IMR-90 (cell line): ENCODE data around the gene GPR183. TPM values are rescaled to one million over a fixed set of nuclear protein-coding genes. Genes with fewer than 3 reads are reported as not detected.
A peak's percentile ranks its signal among the peaks of the same experiment; 100 is the strongest.

ENCODE experiments used
- ATAC-seq: fragments of 200-7000 bp; cut with Tn5 transposase; 2 replicates; pipeline ENCODE4 v1.9.1; 2020; ENCODE audit warnings: low read depth, mild to moderate bottlenecking, moderate library complexity
- BruUV-seq: library from RNA; stranded (reverse); fragments of 400-500 nt; replicated peaks from 2 replicates; lab custom pipeline; 2021; lab: Mats Ljungman, UMichigan
- CTCF ChIA-PET: fragments of 300-600 bp; formaldehyde crosslinking; extraction: SDS; loops from one replicate; lab custom pipeline; 2021; ENCODE audit warnings: antibody characterized with exemption; lab: Yijun Ruan, JAX
- POLR2A ChIA-PET: fragments of 300-600 bp; sonication (Branson Sonifier 250); formaldehyde crosslinking; loops from one replicate; lab custom pipeline; 2022; ENCODE audit warnings: antibody characterized with exemption; ENCODE audit not compliant: unreplicated experiment; lab: Charles Lee
- DNase-seq: peaks from one replicate; pipeline ENCODE4 v3.0.0; 2013
- H2AFZ ChIP-seq: replicated peaks from 2 replicates; pipeline ENCODE3; 2013; ENCODE audit warnings: low read length, mild to moderate bottlenecking; ENCODE audit not compliant: poor library complexity
- H2AK5ac ChIP-seq: 2 replicates; pipeline ENCODE4 v1.6.1; 2013; ENCODE audit warnings: low read depth, low read length, inconsistent platforms
- H2AK9ac ChIP-seq: replicated peaks from 2 replicates; pipeline ENCODE3; 2013; ENCODE audit warnings: mild to moderate bottlenecking, low read depth, low read length, moderate library complexity; ENCODE audit not compliant: poor library complexity
- H2BK120ac ChIP-seq: 2 replicates; pipeline ENCODE4 v1.6.1; 2013; ENCODE audit warnings: low read depth, low read length, inconsistent platforms
- H2BK15ac ChIP-seq: 3 replicates; pipeline ENCODE4 v1.6.1; 2013; ENCODE audit warnings: low read depth, low read length, inconsistent platforms
- H2BK20ac ChIP-seq: 2 replicates; pipeline ENCODE4 v1.6.1; 2013; ENCODE audit warnings: low read depth, mild to moderate bottlenecking, inconsistent platforms, low read length, moderate library complexity
- H2BK5ac ChIP-seq: 2 replicates; pipeline ENCODE4 v1.6.1; 2013; ENCODE audit warnings: mild to moderate bottlenecking, low read depth, low read length, inconsistent platforms; ENCODE audit not compliant: poor library complexity, severe bottlenecking
- H3K14ac ChIP-seq: replicated peaks from 2 replicates; pipeline ENCODE4 v1.6.1; 2013; ENCODE audit warnings: low read depth, low read length, inconsistent platforms
- H3K18ac ChIP-seq: 2 replicates; pipeline ENCODE4 v1.6.1; 2013; ENCODE audit warnings: low read depth, low read length, control low read depth
- H3K23ac ChIP-seq: 2 replicates; pipeline ENCODE4 v1.6.1; 2013; ENCODE audit warnings: low read depth, low read length, inconsistent platforms
- H3K27ac ChIP-seq: 2 replicates; pipeline ENCODE4 v1.5.1; 2013; ENCODE audit warnings: mild to moderate bottlenecking, control low read depth, low read length; ENCODE audit not compliant: insufficient read depth
- H3K27me3 ChIP-seq: 2 replicates; pipeline ENCODE4 v1.6.1; 2013; ENCODE audit warnings: low read length; ENCODE audit not compliant: control insufficient read depth, insufficient read depth
- H3K36me3 ChIP-seq: 2 replicates; pipeline ENCODE4 v1.6.1; 2013; ENCODE audit warnings: low read length, mixed read lengths; ENCODE audit not compliant: control insufficient read depth, insufficient read depth
- H3K4ac ChIP-seq: 2 replicates; pipeline ENCODE4 v1.6.1; 2013; ENCODE audit warnings: low read depth, low read length, inconsistent platforms
- H3K4me1 ChIP-seq: 2 replicates; pipeline ENCODE4 v1.6.1; 2013; ENCODE audit warnings: low read length, mixed read lengths; ENCODE audit not compliant: control insufficient read depth, insufficient read depth
- H3K4me2 ChIP-seq: 2 replicates; pipeline ENCODE4 v1.6.1; 2013; ENCODE audit warnings: low read depth, mild to moderate bottlenecking, control low read depth, low read length, moderate library complexity
- H3K4me3 ChIP-seq: 2 replicates; pipeline ENCODE4 v1.5.1; 2013; ENCODE audit warnings: low read depth, mild to moderate bottlenecking, control low read depth, low read length, moderate library complexity; ENCODE audit not compliant: insufficient read depth
- H3K56ac ChIP-seq: 2 replicates; pipeline ENCODE4 v1.6.1; 2013; ENCODE audit warnings: low read length, inconsistent platforms; ENCODE audit not compliant: insufficient read depth; ENCODE audit errors: extremely low read depth
- H3K79me1 ChIP-seq, 2 experiments: 2 replicates each; pipeline ENCODE4 v1.6.1; 2013; ENCODE audit warnings: low read length in 2 of 2, inconsistent platforms in 1 of 2, low read depth in 1 of 2
- H3K9ac ChIP-seq: 2 replicates; pipeline ENCODE4 v1.6.1; 2013; ENCODE audit warnings: low read depth, low read length, control low read depth
- H3K9me1 ChIP-seq: 2 replicates; pipeline ENCODE4 v1.6.1; 2013; ENCODE audit warnings: low read length, inconsistent platforms; ENCODE audit not compliant: insufficient read depth
- H3K9me3 ChIP-seq: 2 replicates; pipeline ENCODE4 v1.6.1; 2013; ENCODE audit warnings: low read length; ENCODE audit not compliant: control insufficient read depth, insufficient read depth
- H4K20me1 ChIP-seq: 2 replicates; pipeline ENCODE4 v1.6.1; 2013; ENCODE audit warnings: low read length, inconsistent platforms; ENCODE audit not compliant: insufficient read depth
- H4K5ac ChIP-seq: 2 replicates; pipeline ENCODE4 v1.6.1; 2013; ENCODE audit warnings: mild to moderate bottlenecking, low read depth, low read length, control low read depth
- H4K8ac ChIP-seq, 2 experiments: 2 replicates each; pipeline ENCODE4 v1.6.1; 2013; ENCODE audit warnings: low read depth in 2 of 2, low read length in 2 of 2, control low read depth in 1 of 2, inconsistent platforms in 1 of 2
- H4K91ac ChIP-seq: 2 replicates; pipeline ENCODE4 v1.6.1; 2013; ENCODE audit warnings: low read depth, low read length, inconsistent platforms; ENCODE audit not compliant: insufficient read depth
- BHLHE40 ChIP-seq: fragments of 150-350 bp; IDR thresholded peaks from 2 replicates; pipeline ENCODE4 v1.6.1; 2016; ENCODE audit warnings: mild to moderate bottlenecking, low read depth, low read length
- CEBPB ChIP-seq: IDR thresholded peaks from 2 replicates; pipeline ENCODE4 v1.6.1; 2012; ENCODE audit warnings: low read depth, low read length, improper control_type of control experiment
- CHD1 ChIP-seq: IDR thresholded peaks from 2 replicates; pipeline ENCODE4 v1.6.1; 2012; ENCODE audit warnings: low read depth, low read length, improper control_type of control experiment
- FOS ChIP-seq: fragments of 150-350 bp; IDR thresholded peaks from 2 replicates; pipeline ENCODE4 v1.6.1; 2016; ENCODE audit warnings: low read depth, low read length
- MAFK ChIP-seq: IDR thresholded peaks from 2 replicates; pipeline ENCODE4 v1.6.1; 2012; ENCODE audit warnings: low read depth, low read length, improper control_type of control experiment
- MAZ ChIP-seq: IDR thresholded peaks from 2 replicates; pipeline ENCODE4 v1.6.1; 2012; ENCODE audit warnings: low read depth, mild to moderate bottlenecking, low read length, improper control_type of control experiment, moderate library complexity, borderline replicate concordance
- MXI1 ChIP-seq: IDR thresholded peaks from 2 replicates; pipeline ENCODE4 v1.6.1; 2012; ENCODE audit warnings: low read depth, mild to moderate bottlenecking, low read length, moderate library complexity, borderline replicate concordance
- NFE2L2 ChIP-seq: fragments of 150-350 bp; IDR thresholded peaks from 2 replicates; pipeline ENCODE4 v1.6.1; 2016; ENCODE audit warnings: low read depth, mild to moderate bottlenecking, low read length
- POLR2A ChIP-seq: IDR thresholded peaks from 2 replicates; pipeline ENCODE4 v1.6.1; 2012; ENCODE audit warnings: mild to moderate bottlenecking, low read depth, low read length
- RAD21 ChIP-seq: IDR thresholded peaks from 2 replicates; pipeline ENCODE4 v1.6.1; 2012; ENCODE audit warnings: low read length, improper control_type of control experiment
- RCOR1 ChIP-seq: IDR thresholded peaks from 2 replicates; pipeline ENCODE4 v1.6.1; 2012; ENCODE audit warnings: mild to moderate bottlenecking, low read length, improper control_type of control experiment; ENCODE audit not compliant: insufficient replicate concordance
- RFX5 ChIP-seq: IDR thresholded peaks from 2 replicates; pipeline ENCODE4 v1.8.0; 2012; ENCODE audit warnings: low read depth, mild to moderate bottlenecking, low read length, moderate library complexity
- SMC3 ChIP-seq: fragments of 150-350 bp; IDR thresholded peaks from 2 replicates; pipeline ENCODE4 v1.6.1; 2016; ENCODE audit warnings: low read depth, mild to moderate bottlenecking, antibody characterized with exemption, low read length, moderate library complexity
- WGBS, 2 experiments: methylation state at CpG; one replicate each; pipeline versions ENCODE4 v1.1.5 to v1.1.7; 2013; ENCODE audit warnings: missing lambda C conversion rate in 2 of 2; ENCODE audit not compliant: insufficient read length in 1 of 2; ENCODE audit errors: extremely low coverage in 2 of 2; 5-methylcytosine and 5-hydroxymethylcytosine counted together
- dilution Hi-C: fragments of 300-500 bp; cut with HindIII; formaldehyde crosslinking; loops from one replicate; pipeline ENCODE4 v1.14.3; 2018; ENCODE audit warnings: low sequenced_read_pairs; ENCODE audit not compliant: unreplicated experiment
- in situ Hi-C: fragments of 300-500 bp; cut with MboI; formaldehyde crosslinking; loops from 3 replicates; pipeline ENCODE4 v1.14.3; 2019; ENCODE audit warnings: low sequenced_read_pairs, inconsistent platforms, mixed read lengths
- intact Hi-C: fragments of 100-400 bp; cut with micrococcal nuclease; formaldehyde crosslinking; loops from 2 replicates; pipeline ENCODE4 v1.10.0; 2022
- polyA plus RNA-seq, 3 experiments: library from polyadenylated mRNA; depleted of rRNA; stranded (reverse); fragments of >200 nt; gene quantifications; 2 replicates each; pipeline ENCODE4 v1.2.3, GENCODE V29; 2012; ENCODE audit warnings: low replicate concordance in 1 of 3
- total RNA-seq: library from RNA; depleted of rRNA; stranded (reverse); fragments of >200 nt; gene quantifications from 2 replicates; pipeline ENCODE4 v1.2.3, GENCODE V29; 2012
- TF ChIP-seq, protein P1 (sequence below): conservative IDR thresholded peaks from 2 replicates; pipeline ENCODE4 v1.5.1; 2012; ENCODE audit warnings: mild to moderate bottlenecking, low read depth, low read length, improper control_type of control experiment
- TF ChIP-seq, protein P2 (sequence below): fragments of 150-350 bp; IDR thresholded peaks from 2 replicates; pipeline ENCODE4 v1.6.1; 2017; ENCODE audit warnings: mild to moderate bottlenecking, antibody characterized with exemption, low read length, low read depth
- TF ChIP-seq, protein P3 (sequence below): fragments of 150-350 bp; IDR thresholded peaks from 2 replicates; pipeline ENCODE4 v1.6.1; 2016; ENCODE audit warnings: low read depth, mild to moderate bottlenecking, low read length, moderate library complexity, borderline replicate concordance

GPR183 gene
- total and polyA plus RNA-seq, 2 of the 4 experiments (the other 2 are of a cell fraction): 0.18 to 0.31 TPM

DNA sequence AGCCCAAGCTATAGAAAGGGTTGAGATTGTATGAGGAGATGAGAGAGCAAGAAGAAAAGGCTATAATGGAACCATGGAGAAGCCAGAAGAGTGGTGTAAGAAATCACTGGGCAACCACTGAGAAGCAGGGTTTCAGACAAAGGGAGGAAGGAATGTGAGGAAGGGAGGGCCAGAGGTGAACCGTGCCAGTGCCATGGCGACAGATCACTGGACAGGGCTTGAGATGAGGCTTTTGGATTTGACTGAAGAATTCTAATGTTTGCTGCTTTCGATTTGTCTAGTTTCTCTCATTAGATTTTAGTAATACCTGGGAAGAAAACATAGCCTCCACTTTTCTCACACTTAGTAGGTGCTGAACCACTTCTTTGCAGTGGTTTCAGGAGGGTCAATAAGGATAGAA, 6.3 kb upstream of the GPR183 start:
- no peak overlapping the region for H2BK15ac ChIP-seq
- H3K14ac ChIP-seq: 0 out of 2 replicates have a peak overlapping the region, but pooled peaks have one; percentile 20
- H3K4ac ChIP-seq: no peak overlapping the region
- H2BK120ac ChIP-seq: no peak overlapping the region
- intact Hi-C loops (no loop called here), in situ Hi-C loops (no loop called here), dilution Hi-C loops (no loop called here)
- TF ChIP-seq RFX5 (no peak), NFE2L2 (no peak), MAFK (no peak), MAZ (no peak), RAD21 (no peak), CEBPB (no peak), POLR2A (no peak), SMC3 (no peak), FOS (no peak), CHD1 (no peak), RCOR1 (no peak), BHLHE40 (no peak), MXI1 (no peak)
- TF ChIP-seq, protein P1, sequence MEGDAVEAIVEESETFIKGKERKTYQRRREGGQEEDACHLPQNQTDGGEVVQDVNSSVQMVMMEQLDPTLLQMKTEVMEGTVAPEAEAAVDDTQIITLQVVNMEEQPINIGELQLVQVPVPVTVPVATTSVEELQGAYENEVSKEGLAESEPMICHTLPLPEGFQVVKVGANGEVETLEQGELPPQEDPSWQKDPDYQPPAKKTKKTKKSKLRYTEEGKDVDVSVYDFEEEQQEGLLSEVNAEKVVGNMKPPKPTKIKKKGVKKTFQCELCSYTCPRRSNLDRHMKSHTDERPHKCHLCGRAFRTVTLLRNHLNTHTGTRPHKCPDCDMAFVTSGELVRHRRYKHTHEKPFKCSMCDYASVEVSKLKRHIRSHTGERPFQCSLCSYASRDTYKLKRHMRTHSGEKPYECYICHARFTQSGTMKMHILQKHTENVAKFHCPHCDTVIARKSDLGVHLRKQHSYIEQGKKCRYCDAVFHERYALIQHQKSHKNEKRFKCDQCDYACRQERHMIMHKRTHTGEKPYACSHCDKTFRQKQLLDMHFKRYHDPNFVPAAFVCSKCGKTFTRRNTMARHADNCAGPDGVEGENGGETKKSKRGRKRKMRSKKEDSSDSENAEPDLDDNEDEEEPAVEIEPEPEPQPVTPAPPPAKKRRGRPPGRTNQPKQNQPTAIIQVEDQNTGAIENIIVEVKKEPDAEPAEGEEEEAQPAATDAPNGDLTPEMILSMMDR: no peak
- TF ChIP-seq, protein P2, sequence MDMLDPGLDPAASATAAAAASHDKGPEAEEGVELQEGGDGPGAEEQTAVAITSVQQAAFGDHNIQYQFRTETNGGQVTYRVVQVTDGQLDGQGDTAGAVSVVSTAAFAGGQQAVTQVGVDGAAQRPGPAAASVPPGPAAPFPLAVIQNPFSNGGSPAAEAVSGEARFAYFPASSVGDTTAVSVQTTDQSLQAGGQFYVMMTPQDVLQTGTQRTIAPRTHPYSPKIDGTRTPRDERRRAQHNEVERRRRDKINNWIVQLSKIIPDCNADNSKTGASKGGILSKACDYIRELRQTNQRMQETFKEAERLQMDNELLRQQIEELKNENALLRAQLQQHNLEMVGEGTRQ: no peak
- TF ChIP-seq, protein P3, sequence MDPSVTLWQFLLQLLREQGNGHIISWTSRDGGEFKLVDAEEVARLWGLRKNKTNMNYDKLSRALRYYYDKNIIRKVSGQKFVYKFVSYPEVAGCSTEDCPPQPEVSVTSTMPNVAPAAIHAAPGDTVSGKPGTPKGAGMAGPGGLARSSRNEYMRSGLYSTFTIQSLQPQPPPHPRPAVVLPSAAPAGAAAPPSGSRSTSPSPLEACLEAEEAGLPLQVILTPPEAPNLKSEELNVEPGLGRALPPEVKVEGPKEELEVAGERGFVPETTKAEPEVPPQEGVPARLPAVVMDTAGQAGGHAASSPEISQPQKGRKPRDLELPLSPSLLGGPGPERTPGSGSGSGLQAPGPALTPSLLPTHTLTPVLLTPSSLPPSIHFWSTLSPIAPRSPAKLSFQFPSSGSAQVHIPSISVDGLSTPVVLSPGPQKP: no peak
- no peak overlapping the region for H3K4me2 ChIP-seq
- no peak overlapping the region for H4K8ac ChIP-seq
- no peak overlapping the region for H2AK5ac ChIP-seq
- no peak overlapping the region for H3K9ac ChIP-seq
- H4K5ac ChIP-seq: no peak overlapping the region
- no peak overlapping the region for H3K4me3 ChIP-seq
- H3K36me3 ChIP-seq: peaks cover 9% of the 10 kb centered on the region
- DNase-seq (no peak), ATAC-seq (no peak)
- peaks cover 16% of the 10 kb centered on the region in 2 experiments for H3K79me1 ChIP-seq
- no peak overlapping the region for H2BK5ac ChIP-seq
- no peak overlapping the region for H3K27ac ChIP-seq
- CTCF ChIA-PET: no interaction called here
- H4K91ac ChIP-seq: no peak overlapping the region
- H4K20me1 ChIP-seq: peaks cover 22% of the 10 kb centered on the region
- H3K27me3 ChIP-seq: no peaks in the 10 kb centered on the region
- H3K18ac ChIP-seq: no peak overlapping the region
- H3K56ac ChIP-seq: no peak overlapping the region
- BruUV-seq: no TSS peak
- H3K9me3 ChIP-seq: no peaks in the 10 kb centered on the region
- H2AFZ ChIP-seq: no peak overlapping the region
- POLR2A ChIA-PET: no interaction called here
- H3K23ac ChIP-seq: no peak overlapping the region
- peaks cover 19% of the 10 kb centered on the region for H3K4me1 ChIP-seq
- no peak overlapping the region for H2AK9ac ChIP-seq
- 90% methylated on average over 2 of the region's 3 CpGs; no CpG with 5 or more reads in 1 of the 2 experiments for WGBS, 2 experiments
- H2BK20ac ChIP-seq: no peak overlapping the region
- peaks cover 22% of the 10 kb centered on the region for H3K9me1 ChIP-seq
